Esophagus squamous epithelium (tissue), 5 donors: ENCODE data around the gene WRAP73. TPM values are rescaled to one million over a fixed set of nuclear protein-coding genes. Genes with fewer than 3 reads are reported as not detected.

ENCODE experiments used
- DNase-seq: peaks from one replicate; lab custom pipeline; 2025; lab: John Stamatoyannopoulos, UW
- H3K27ac ChIP-seq, 4 donors: fragments of 200-600 bp; sonication (generic); one replicate each; pipeline ENCODE4 v1.5.1; 2016 to 2019; ENCODE audit warnings: mild to moderate bottlenecking in 1 of 4
- H3K27me3 ChIP-seq, 4 donors: fragments of 200-600 bp; sonication (generic); 1 replicate in 3 of 4; 2 replicates in 1 of 4; pipeline versions ENCODE4 v1.5.1 to v1.6.0; 2017 to 2021; ENCODE audit warnings: antibody characterized with exemption in 1 of 4
- H3K36me3 ChIP-seq, 3 donors: fragments of 200-600 bp; sonication (generic); one replicate each; pipeline ENCODE4 v1.5.1; 2016 to 2019
- H3K4me1 ChIP-seq, 3 donors: fragments of 200-600 bp; sonication (generic); one replicate each; pipeline ENCODE4 v1.5.1; 2017 to 2019
- H3K4me3 ChIP-seq, 4 donors: fragments of 200-600 bp; sonication (generic); 1 replicate in 3 of 4; 2 replicates in 1 of 4; pipeline ENCODE4 v1.5.1; 2016 to 2019; ENCODE audit warnings: mild to moderate bottlenecking in 2 of 4, moderate library complexity in 1 of 4
- H3K9me3 ChIP-seq, 3 donors: fragments of 200-600 bp; sonication (generic); one replicate each; pipeline ENCODE4 v1.5.1; 2016 to 2019
- CTCF ChIP-seq, 6 experiments: fragments of 450-650 bp in 4 of 6; fragments of 200-600 bp in 2 of 6; sonication (generic) in 2 of 6; IDR thresholded peaks; one replicate each; pipeline ENCODE4 v1.5.1; 2016 to 2019; ENCODE audit warnings: antibody characterized with exemption in 6 of 6, mild to moderate bottlenecking in 4 of 6, moderate library complexity in 4 of 6
- POLR2A ChIP-seq, 4 donors: fragments of 450-650 bp; IDR thresholded peaks; one replicate each; pipeline ENCODE4 v1.6.1; 2017; ENCODE audit warnings: antibody characterized with exemption in 4 of 4, mild to moderate bottlenecking in 4 of 4, moderate library complexity in 3 of 4
- WGBS, 2 donors: methylation state at CpG; one replicate each; pipeline ENCODE4 v1.1.5; 2018; 5-methylcytosine and 5-hydroxymethylcytosine counted together
- intact Hi-C: fragments of 100-400 bp; cut with DNase I; formaldehyde crosslinking; loops from one replicate; pipeline ENCODE4 v1.15.0; 2022
- total RNA-seq, 4 donors: library from RNA; depleted of rRNA; stranded (reverse); fragments of >200 nt; gene quantifications; one replicate each; pipeline ENCODE4 v1.1.0, GENCODE V29; 2016
- donor health status: DM: yes; HTN: yes; CAD: no.

WRAP73 gene
- total RNA-seq, 4 donors from 2014 or later, result 7.6 to 17.2 (median 11.8) TPM

DNA sequence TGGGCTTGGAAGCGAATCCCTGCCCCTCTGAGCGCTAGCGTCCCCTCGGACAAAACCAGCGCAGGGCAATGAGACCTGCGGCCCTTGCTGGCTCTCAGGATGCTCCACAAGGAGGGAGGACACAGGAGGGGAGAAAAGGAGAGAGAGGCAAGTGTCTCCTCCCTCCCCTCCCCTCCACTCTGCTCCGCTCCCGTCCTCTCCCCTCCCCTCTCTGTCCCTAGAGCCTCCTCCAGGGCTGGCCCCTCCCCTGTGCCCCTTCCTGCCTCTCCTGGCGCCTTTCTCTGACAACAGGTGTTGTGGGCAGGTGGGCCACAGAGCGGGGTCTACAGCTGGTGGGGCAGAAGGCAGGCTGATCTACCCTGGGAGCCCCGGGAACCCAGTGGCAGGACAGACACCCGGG lies 37.6 kb upstream of the WRAP73 start:
- H3K4me3 ChIP-seq, result no peak overlapping the region
- 79 to 90% methylated on average over 4 of the region's 12 CpGs for WGBS, 2 donors
- TF ChIP-seq CTCF (IDR thresholded peaks at IDR 0.05) (no peak), POLR2A (IDR thresholded peaks at IDR 0.05) (no peak)
- H3K9me3 ChIP-seq, result no peaks in the 10 kb centered on the region
- peaks cover 0 to 48% (median 0%) of the 10 kb centered on the region in 4 donors for H3K27me3 ChIP-seq
- H3K4me1 ChIP-seq, result peaks cover 9 to 60% (median 30%) of the 10 kb centered on the region in 3 donors
- no peaks in the 10 kb centered on the region for H3K36me3 ChIP-seq
- DNase-seq, result no peak
- intact Hi-C loops, result no loop called here
- H3K27ac ChIP-seq, result no peak overlapping the region

- H3K4me3 ChIP-seq, result no peak overlapping the region
- H3K27me3 ChIP-seq, result peaks cover 0 to 52% (median 0%) of the 10 kb centered on the region in 4 donors
- peaks cover 13 to 56% (median 31%) of the 10 kb centered on the region in 3 donors for H3K4me1 ChIP-seq
- 60 to 80% methylated on average over 1 of the region's 19 CpGs for WGBS, 2 donors
- no peaks in the 10 kb centered on the region for H3K9me3 ChIP-seq
- DNase-seq, result no peak
- H3K36me3 ChIP-seq, result no peaks in the 10 kb centered on the region
- intact Hi-C loops, result no loop called here
- TF ChIP-seq CTCF (IDR thresholded peaks at IDR 0.05) (no peak), POLR2A (IDR thresholded peaks at IDR 0.05) (no peak)
- no peak overlapping the region for H3K27ac ChIP-seq
Observed at GRCh38 chr1:3685906-3686305, 36.0 kb upstream of the WRAP73 start.

DNA sequence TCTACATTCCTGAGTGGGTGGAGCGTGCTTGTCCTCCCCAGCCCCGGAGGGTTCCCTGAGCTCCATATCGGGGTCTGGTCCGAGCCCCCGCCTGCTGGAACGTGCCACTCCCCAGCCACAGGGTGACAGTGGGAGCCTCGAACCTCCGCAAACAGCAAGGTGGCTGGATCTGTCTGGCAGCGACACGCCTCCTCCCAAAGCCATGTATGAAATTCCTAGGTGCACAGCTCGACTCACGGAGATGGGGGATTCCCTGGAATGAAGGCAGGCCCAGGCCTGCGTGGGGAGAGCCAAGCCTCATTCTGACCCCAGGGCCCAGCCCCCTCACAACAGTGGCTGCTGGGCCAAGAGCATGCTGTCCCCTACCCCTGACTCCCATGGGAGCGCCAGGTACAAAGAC lies 35.3 kb upstream of the WRAP73 start:
- Histone ChIP-seq H3K4me1 (peaks cover 17 to 55% (median 27%) of the 10 kb centered on the region in 3 donors), H3K36me3 (no peaks in the 10 kb centered on the region), H3K9me3 (no peaks in the 10 kb centered on the region), H3K4me3 (no peak overlapping the region), H3K27ac (no peak overlapping the region), H3K27me3 (peaks cover 0 to 58% (median 0%) of the 10 kb centered on the region in 4 donors)
- no peak for TF ChIP-seq CTCF (IDR thresholded peaks at IDR 0.05)
- TF ChIP-seq POLR2A (IDR thresholded peaks at IDR 0.05), result no peak
- intact Hi-C loops, result no loop called here
- DNase-seq, result no peak
- 60% methylated on average over 2 of the region's 14 CpGs; no CpG with 5 or more reads in 1 of the 2 donors for WGBS, 2 donors

DNA sequence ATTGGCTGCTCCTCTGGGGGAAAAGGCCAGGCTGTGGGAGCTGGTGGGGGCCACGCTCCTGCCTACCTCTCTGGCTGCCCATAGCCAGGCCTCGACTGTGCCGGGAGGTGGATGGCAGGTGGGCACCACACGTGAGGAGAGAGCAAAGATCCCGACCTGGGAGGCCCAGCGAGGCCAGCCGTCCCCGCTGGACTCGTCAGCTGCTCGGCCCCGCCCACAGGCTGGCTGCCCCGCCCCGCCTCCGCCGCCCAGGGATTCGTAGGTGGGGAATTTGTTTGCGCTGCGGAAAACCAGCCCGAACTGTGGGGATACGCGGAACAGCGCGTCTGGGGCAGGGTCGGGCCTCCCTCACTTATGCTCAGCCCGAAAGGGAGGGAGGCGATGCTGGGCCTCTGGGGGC lies 34.1 kb upstream of the WRAP73 start:
- Histone ChIP-seq H3K27me3 (peaks cover 0 to 55% (median 0%) of the 10 kb centered on the region in 4 donors), H3K36me3 (no peaks in the 10 kb centered on the region), H3K4me3 (no peak overlapping the region), H3K27ac (no peak overlapping the region), H3K4me1 (peaks cover 17 to 46% (median 20%) of the 10 kb centered on the region in 3 donors), H3K9me3 (no peaks in the 10 kb centered on the region)
- TF ChIP-seq CTCF (IDR thresholded peaks at IDR 0.05), result no peak
- no peak for TF ChIP-seq POLR2A (IDR thresholded peaks at IDR 0.05)
- WGBS, 2 donors, result 0 to 15% methylated on average over 1 to 5 of the region's 26 CpGs
- DNase-seq, result no peak
- intact Hi-C loops, result no loop called here

GRCh38 chr1:3683197-3683596 lies 33.3 kb upstream of the WRAP73 start:
- Histone ChIP-seq H3K4me1 (peaks cover 12 to 39% (median 17%) of the 10 kb centered on the region in 3 donors), H3K9me3 (no peaks in the 10 kb centered on the region), H3K4me3 (no peak overlapping the region), H3K27ac (no peak overlapping the region), H3K36me3 (no peaks in the 10 kb centered on the region), H3K27me3 (peaks cover 0 to 52% (median 0%) of the 10 kb centered on the region in 4 donors)
- intact Hi-C loops, result no loop called here
- no peak for DNase-seq
- WGBS, 2 donors, result 100% methylated on average over 1 of the region's 1 CpG
- no peak for TF ChIP-seq POLR2A (IDR thresholded peaks at IDR 0.05)
- no peak for TF ChIP-seq CTCF (IDR thresholded peaks at IDR 0.05)
